ENCODE data around the gene NABP2. TPM values are rescaled to one million over a fixed set of nuclear protein-coding genes. Genes with fewer than 3 reads are reported as not detected.
A peak's percentile ranks its signal among the peaks of the same experiment; 100 is the strongest.

NABP2 gene
- total RNA-seq, 1 experiment from 2014 or later: 63.3 TPM

- H3K9me3 Mint-ChIP-seq (ENCODE audit: low read depth, unreplicated experiment): no peaks in the 10 kb centered on the region
- CTCF ChIA-PET: interaction anchor here (0.8 to 3.8 kb wide), 13 partner anchors 12 to 276 kb away, joined by 3 to 53 read pairs (median 11); partner anchors contain the start of genes COQ10A, ESYT1, MYL6 and RNF41
- H3K27ac Mint-ChIP-seq (ENCODE audit: unreplicated experiment): peak overlapping the region; percentile 88
- peaks cover 57% of the 10 kb centered on the region for H3K36me3 Mint-ChIP-seq (ENCODE audit: insufficient read depth, unreplicated experiment)
- no peak for TF ChIP-seq CTCF (IDR thresholded peaks at IDR 0.05; ENCODE audit: unreplicated experiment)
- no peak for DNase-seq
- no peaks in the 10 kb centered on the region for H3K27me3 Mint-ChIP-seq (ENCODE audit: unreplicated experiment)
- peaks cover 41% of the 10 kb centered on the region for H3K4me1 Mint-ChIP-seq (ENCODE audit: low read depth, unreplicated experiment)
- no TSS peak for BruUV-seq (replicated peaks)
- intact Hi-C loops (cut with micrococcal nuclease; ENCODE audit: unreplicated experiment): loop anchor here (2.0 to 10.0 kb wide), 2 partner anchors 70 to 144 kb away; partner anchors contain the start of genes RPS26 and ZC3H10
- peak overlapping the region; percentile 89 for H3K4me3 Mint-ChIP-seq (ENCODE audit: low read depth, unreplicated experiment)
Measured at GRCh38 chr12:56188778-56189098, 35.4 kb upstream of the NABP2 start.

GRCh38 chr12:56189099-56189917, 34.8 kb upstream of the NABP2 start, which contains the start of gene SMARCC2:
Gene SMARCC2 (minus strand): TSS chr12:56189483. CDS start chr12:56189461, 22 bp downstream.
- Mint-ChIP-seq H3K9me3 (ENCODE audit: low read depth, unreplicated experiment) (no peaks in the 10 kb centered on the region), H3K36me3 (ENCODE audit: insufficient read depth, unreplicated experiment) (peaks cover 53% of the 10 kb centered on the region), H3K4me3 (ENCODE audit: low read depth, unreplicated experiment) (peak within 1 kb of the TSS; percentile 89), H3K4me1 (ENCODE audit: low read depth, unreplicated experiment) (peaks cover 41% of the 10 kb centered on the region), H3K27me3 (ENCODE audit: unreplicated experiment) (no peaks in the 10 kb centered on the region), H3K27ac (ENCODE audit: unreplicated experiment) (peak within 1 kb of the TSS; percentile 98)
- BruUV-seq (replicated peaks): no TSS peak
- CTCF ChIA-PET: interaction anchor here (0.6 to 3.8 kb wide), 21 partner anchors 13 to 1862 kb away, joined by 3 to 53 read pairs (median 7); partner anchors contain the start of genes COQ10A, ESYT1, MYL6 and PA2G4
- peak; percentile 94 for TF ChIP-seq CTCF (IDR thresholded peaks at IDR 0.05; ENCODE audit: unreplicated experiment)
- intact Hi-C loops (cut with micrococcal nuclease; ENCODE audit: unreplicated experiment): loop anchor here (2.0 to 10.0 kb wide), 2 partner anchors 71 to 145 kb away; partner anchors contain the start of genes RPS26 and ZC3H10
- DNase-seq: peak; percentile 96

GRCh38 chr12:56189918-56190694, 34.0 kb upstream of the NABP2 start:
- no TSS peak for BruUV-seq (replicated peaks)
- CTCF ChIA-PET: interaction anchor here (0.6 to 3.8 kb wide), 20 partner anchors 14 to 1673 kb away, joined by 3 to 53 read pairs (median 6); partner anchors contain the start of genes ESYT1, LACRT, MYL6 and PA2G4
- Mint-ChIP-seq H3K36me3 (ENCODE audit: insufficient read depth, unreplicated experiment) (peaks cover 48% of the 10 kb centered on the region), H3K27me3 (ENCODE audit: unreplicated experiment) (no peaks in the 10 kb centered on the region), H3K9me3 (ENCODE audit: low read depth, unreplicated experiment) (no peaks in the 10 kb centered on the region), H3K4me3 (ENCODE audit: low read depth, unreplicated experiment) (peak overlapping the region; percentile 89), H3K27ac (ENCODE audit: unreplicated experiment) (peak overlapping the region; percentile 98), H3K4me1 (ENCODE audit: low read depth, unreplicated experiment) (peaks cover 41% of the 10 kb centered on the region)
- peak; percentile 96 for DNase-seq
- intact Hi-C loops (cut with micrococcal nuclease; ENCODE audit: unreplicated experiment): loop anchor here (1.0 to 10.0 kb wide), 4 partner anchors 63 to 274 kb away; partner anchors contain the start of genes RPS26 and ZC3H10
- TF ChIP-seq CTCF (IDR thresholded peaks at IDR 0.05; ENCODE audit: unreplicated experiment): peak; percentile 11

- intact Hi-C loops (cut with micrococcal nuclease; ENCODE audit: unreplicated experiment): loop anchor here (1.0 to 2.0 kb wide), 2 partner anchors 64 to 274 kb away; no protein-coding TSS in a partner anchor
- no peak for TF ChIP-seq CTCF (IDR thresholded peaks at IDR 0.05; ENCODE audit: unreplicated experiment)
- Mint-ChIP-seq H3K4me3 (ENCODE audit: low read depth, unreplicated experiment) (peak overlapping the region; percentile 89), H3K27ac (ENCODE audit: unreplicated experiment) (peak overlapping the region; percentile 98), H3K4me1 (ENCODE audit: low read depth, unreplicated experiment) (peaks cover 41% of the 10 kb centered on the region), H3K36me3 (ENCODE audit: insufficient read depth, unreplicated experiment) (peaks cover 45% of the 10 kb centered on the region), H3K27me3 (ENCODE audit: unreplicated experiment) (no peaks in the 10 kb centered on the region), H3K9me3 (ENCODE audit: low read depth, unreplicated experiment) (no peaks in the 10 kb centered on the region)
- BruUV-seq (replicated peaks): no TSS peak
- DNase-seq: no peak
- CTCF ChIA-PET: interaction anchor here (0.6 to 3.8 kb wide), 8 partner anchors 16 to 1674 kb away, joined by 3 to 53 read pairs (median 14); partner anchors contain the start of genes ESYT1, LACRT, RNF41 and ZC3H10
Measured at GRCh38 chr12:56190695-56191155, 33.4 kb upstream of the NABP2 start.

All from Calu3 (cell line).